OCI-LY1 (cell line): ENCODE data around the gene DPF3.

Experiments
- H2AFZ ChIP-seq: fragments of 200-600 bp; sonication (generic), shearing (Covaris generic); 2 replicates; pipeline ENCODE4 v1.6.0; 2014; ENCODE audit warnings: antibody characterized with exemption, mild to moderate bottlenecking, low read length
- H3F3A ChIP-seq: fragments of 200-600 bp; sonication (generic), shearing (Covaris generic); 2 replicates; pipeline ENCODE4 v1.6.0; 2014; ENCODE audit warnings: mild to moderate bottlenecking, antibody characterized with exemption, low read length, moderate library complexity; ENCODE audit not compliant: insufficient read depth
- H3K27ac ChIP-seq: fragments of 200-600 bp; sonication (generic); 2 replicates; pipeline ENCODE4 v1.5.1; 2014; ENCODE audit warnings: low read length, mixed run types, mild to moderate bottlenecking, low read depth; ENCODE audit not compliant: poor library complexity, severe bottlenecking
- H3K27me3 ChIP-seq: fragments of 200-600 bp; sonication (generic); 2 replicates; pipeline ENCODE4 v1.6.0; 2014; ENCODE audit warnings: antibody characterized with exemption, mild to moderate bottlenecking, low read length, moderate library complexity; ENCODE audit not compliant: insufficient read depth
- H3K36me3 ChIP-seq: fragments of 200-600 bp; sonication (generic); 2 replicates; pipeline ENCODE4 v1.6.1; 2014; ENCODE audit warnings: mild to moderate bottlenecking, antibody characterized with exemption, low read length, moderate library complexity, mixed read lengths; ENCODE audit not compliant: insufficient read depth
- H3K4me1 ChIP-seq: fragments of 200-600 bp; sonication (generic); 2 replicates; pipeline ENCODE4 v1.5.1; 2014; ENCODE audit warnings: mild to moderate bottlenecking, low read length, moderate library complexity; ENCODE audit not compliant: insufficient read depth, severe bottlenecking
- H3K4me2 ChIP-seq: fragments of 200-600 bp; sonication (generic), shearing (Covaris generic); 2 replicates; pipeline ENCODE4 v1.6.1; 2014; ENCODE audit warnings: low read length
- H3K4me3 ChIP-seq: fragments of 200-600 bp; sonication (generic); 2 replicates; pipeline ENCODE4 v1.5.1; 2014; ENCODE audit warnings: low read length, low read depth, mild to moderate bottlenecking, mixed read lengths; ENCODE audit not compliant: poor library complexity, severe bottlenecking
- H3K79me2 ChIP-seq: fragments of 200-600 bp; shearing (Covaris generic); 2 replicates; pipeline ENCODE4 v1.6.1; 2016; ENCODE audit warnings: mixed run types, low read length, mixed read lengths; ENCODE audit not compliant: insufficient read depth
- H3K9ac ChIP-seq: fragments of 200-600 bp; sonication (generic), shearing (Covaris generic); 2 replicates; pipeline ENCODE4 v1.6.1; 2014; ENCODE audit warnings: mild to moderate bottlenecking, low read length, mixed read lengths
- H3K9me2 ChIP-seq: fragments of 200-600 bp; sonication (generic), shearing (Covaris generic); 2 replicates; pipeline ENCODE4 v1.6.1; 2014; ENCODE audit warnings: low read depth, mild to moderate bottlenecking, low read length, mixed read lengths
- H3K9me3 ChIP-seq: fragments of 200-600 bp; shearing (Covaris generic); 2 replicates; pipeline ENCODE4 v1.6.1; 2014; ENCODE audit warnings: low read length, mixed read lengths
- H4K20me1 ChIP-seq: fragments of 200-600 bp; sonication (generic), shearing (Covaris generic); 2 replicates; pipeline ENCODE4 v1.6.0; 2016; ENCODE audit warnings: mild to moderate bottlenecking, low read length; ENCODE audit not compliant: insufficient read depth
- CTCF ChIP-seq: fragments of 200-600 bp; sonication (generic), shearing (Covaris generic); IDR thresholded peaks from 2 replicates; pipeline ENCODE4 v1.5.1; 2017; ENCODE audit warnings: mild to moderate bottlenecking, antibody characterized with exemption, low read length, moderate library complexity, mixed read lengths
- EZH2 ChIP-seq: fragments of 200-600 bp; sonication (generic), shearing (Covaris generic); IDR thresholded peaks from 2 replicates; pipeline ENCODE4 v1.8.0; 2017; ENCODE audit warnings: borderline replicate concordance, mixed run types, mild to moderate bottlenecking, antibody characterized with exemption, low read length, moderate library complexity, mixed read lengths

Gene DPF3

DNA sequence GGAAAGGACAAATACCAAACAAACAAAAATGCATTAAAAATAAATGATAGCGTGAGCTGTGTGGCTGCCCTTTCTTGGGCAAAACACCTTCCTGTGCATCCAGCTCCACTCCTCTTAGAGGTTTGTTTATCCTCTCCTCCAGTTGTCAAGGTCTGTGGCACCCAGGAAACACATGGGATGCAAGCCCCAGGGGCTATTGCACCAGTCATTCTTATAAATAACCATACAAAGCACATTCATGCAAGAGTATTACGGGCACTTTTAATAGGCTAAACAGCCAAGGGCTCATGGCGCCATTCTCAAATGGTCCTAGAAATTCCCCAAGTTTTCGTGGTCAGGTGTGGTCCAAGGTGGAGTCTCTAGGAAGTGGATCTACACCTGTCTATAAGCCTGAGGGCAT lies 257.0 kb downstream of the DPF3 start:
- Histone ChIP-seq H3K4me3 (no peak overlapping the region), H2AFZ (no peak overlapping the region), H3K9me2 (no peaks in the 10 kb centered on the region), H3F3A (no peaks in the 10 kb centered on the region), H3K79me2 (no peaks in the 10 kb centered on the region), H3K27me3 (no peaks in the 10 kb centered on the region), H3K9ac (no peak overlapping the region), H4K20me1 (no peaks in the 10 kb centered on the region), H3K9me3 (no peaks in the 10 kb centered on the region), H3K4me1 (no peaks in the 10 kb centered on the region), H3K36me3 (no peaks in the 10 kb centered on the region), H3K4me2 (no peak overlapping the region), H3K27ac (no peak overlapping the region)
- TF ChIP-seq CTCF (no peak), EZH2 (no peak)

DNA sequence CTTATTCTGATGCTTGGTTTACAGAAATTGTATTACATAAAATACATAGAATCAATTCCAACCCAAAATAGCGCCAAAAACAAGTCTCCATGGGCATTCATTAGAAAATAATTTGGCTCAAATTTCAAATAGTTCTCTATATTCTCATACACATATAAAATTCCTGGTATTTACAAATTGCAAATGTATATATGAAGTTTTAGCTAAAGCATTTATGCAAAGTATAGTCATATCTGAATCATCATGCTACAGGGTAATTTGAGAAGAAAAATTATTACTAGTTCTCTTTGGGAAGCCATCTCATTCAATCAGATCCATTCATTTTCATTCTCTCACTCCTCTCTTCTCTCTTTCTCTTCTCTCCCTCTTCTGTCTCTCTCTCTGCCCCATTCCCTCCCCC lies 257.8 kb downstream of the DPF3 start:
- no peaks in the 10 kb centered on the region for H3K79me2 ChIP-seq
- no peaks in the 10 kb centered on the region for H3K9me2 ChIP-seq
- H3K27ac ChIP-seq = no peak overlapping the region
- H3F3A ChIP-seq = no peaks in the 10 kb centered on the region
- H4K20me1 ChIP-seq = no peaks in the 10 kb centered on the region
- H3K4me2 ChIP-seq = no peak overlapping the region
- H3K4me1 ChIP-seq = no peaks in the 10 kb centered on the region
- no peak overlapping the region for H3K4me3 ChIP-seq
- H3K9ac ChIP-seq = no peak overlapping the region
- TF ChIP-seq EZH2 (no peak), CTCF (no peak)
- no peak overlapping the region for H2AFZ ChIP-seq
- H3K9me3 ChIP-seq = no peaks in the 10 kb centered on the region
- no peaks in the 10 kb centered on the region for H3K36me3 ChIP-seq
- no peaks in the 10 kb centered on the region for H3K27me3 ChIP-seq

GRCh38 chr14:72634691-72635616 lies 258.9 kb downstream of the DPF3 start:
- Histone ChIP-seq H2AFZ (no peak overlapping the region), H3K27me3 (no peaks in the 10 kb centered on the region), H3K79me2 (no peaks in the 10 kb centered on the region), H3K4me1 (no peaks in the 10 kb centered on the region), H3K4me2 (no peak overlapping the region), H3K4me3 (no peak overlapping the region), H3K36me3 (no peaks in the 10 kb centered on the region), H3K27ac (no peak overlapping the region), H3K9ac (no peak overlapping the region), H3K9me3 (no peaks in the 10 kb centered on the region), H4K20me1 (no peaks in the 10 kb centered on the region), H3F3A (no peaks in the 10 kb centered on the region), H3K9me2 (no peaks in the 10 kb centered on the region)
- TF ChIP-seq CTCF = no peak
- no peak for TF ChIP-seq EZH2
